SK-N-SH (cell line): Measurements from ENCODE around the gene TANC1. TPM values are rescaled to one million over a fixed set of nuclear protein-coding genes. Genes with fewer than 3 reads are reported as not detected.

ENCODE experiments used
- CTCF ChIA-PET: fragments of 300-600, 350-600 bp; formaldehyde crosslinking; extraction: SDS; loops from one replicate; lab custom pipeline; 2021; lab: Yijun Ruan, JAX
- POLR2A ChIA-PET: fragments of 350-600 bp; sonication (Branson Sonifier 250); formaldehyde crosslinking; extraction: SDS; loops from one replicate; lab custom pipeline; 2020; ENCODE audit warnings: antibody characterized with exemption, inconsistent platforms; lab: Yijun Ruan, JAX
- DNase-seq: peaks from one replicate; pipeline ENCODE4 v3.0.0; 2012
- H2AFZ ChIP-seq: fragments of 200-600 bp; sonication (generic); 2 replicates; pipeline ENCODE4 v1.8.1; 2016; ENCODE audit warnings: antibody characterized with exemption, mild to moderate bottlenecking, low read depth
- H3F3A ChIP-seq: fragments of 200-600 bp; sonication (generic); replicated peaks from 2 replicates; pipeline ENCODE3; 2016; ENCODE audit warnings: antibody characterized with exemption, mild to moderate bottlenecking; ENCODE audit not compliant: insufficient read depth
- H3K27ac ChIP-seq, 2 experiments: fragments of 200-500 bp in 1 of 2; fragments of 200-600 bp in 1 of 2; sonication (Bioruptor generic) in 1 of 2; sonication (generic), shearing (Covaris generic) in 1 of 2; 2 replicates each; pipeline versions ENCODE4 v1.5.1 to v1.6.1; 2014 to 2016; ENCODE audit warnings: low read depth in 2 of 2, inconsistent platforms in 1 of 2, low read length in 1 of 2, mild to moderate bottlenecking in 1 of 2, mixed read lengths in 1 of 2
- H3K27me3 ChIP-seq: fragments of 200-600 bp; sonication (generic), shearing (Covaris generic); 2 replicates; pipeline ENCODE4 v1.6.1; 2016; ENCODE audit warnings: mixed run types; ENCODE audit not compliant: insufficient read depth
- H3K36me3 ChIP-seq, 2 experiments: fragments of 200-500 bp in 1 of 2; fragments of 200-600 bp in 1 of 2; sonication (Bioruptor generic) in 1 of 2; sonication (generic) in 1 of 2; replicated peaks in 1 of 2; 2 replicates each; pipeline versions ENCODE3 to v1.5.1; 2014 to 2016; ENCODE audit warnings: low read length in 1 of 2, mild to moderate bottlenecking in 1 of 2; ENCODE audit not compliant: insufficient read depth in 2 of 2, control insufficient read depth in 1 of 2
- H3K4me1 ChIP-seq, 2 experiments: fragments of 200-500 bp in 1 of 2; fragments of 200-600 bp in 1 of 2; sonication (Bioruptor generic) in 1 of 2; sonication (generic), shearing (Covaris generic) in 1 of 2; 2 replicates each; pipeline versions ENCODE4 v1.5.1 to v1.6.1; 2014 to 2016; ENCODE audit warnings: low read depth in 1 of 2, low read length in 1 of 2, mixed run types in 1 of 2; ENCODE audit not compliant: insufficient read depth in 2 of 2, control insufficient read depth in 1 of 2
- H3K4me2 ChIP-seq: fragments of 200-600 bp; sonication (generic), shearing (Covaris generic); 2 replicates; pipeline ENCODE4 v1.6.1; 2017; ENCODE audit warnings: mixed run types
- H3K4me3 ChIP-seq, 2 experiments: fragments of 200-500 bp in 1 of 2; fragments of 200-600 bp in 1 of 2; sonication (Bioruptor generic) in 1 of 2; sonication (generic), shearing (Covaris generic) in 1 of 2; 2 replicates each; pipeline versions ENCODE4 v1.5.1 to v1.8.1; 2014 to 2016; ENCODE audit warnings: low read depth in 2 of 2, inconsistent platforms in 1 of 2, low read length in 1 of 2, mild to moderate bottlenecking in 1 of 2, mixed read lengths in 1 of 2, moderate library complexity in 1 of 2
- H3K79me2 ChIP-seq: fragments of 200-600 bp; sonication (generic); 2 replicates; pipeline ENCODE4 v1.8.1; 2017; ENCODE audit warnings: mild to moderate bottlenecking; ENCODE audit not compliant: insufficient read depth
- H3K9ac ChIP-seq: fragments of 200-600 bp; sonication (generic); 2 replicates; pipeline ENCODE4 v1.6.1; 2017; ENCODE audit warnings: mixed run types
- H3K9me2 ChIP-seq: fragments of 200-600 bp; sonication (generic); 2 replicates; pipeline ENCODE4 v1.6.1; 2017; ENCODE audit warnings: mixed run types
- H3K9me3 ChIP-seq: fragments of 200-600 bp; sonication (generic); 2 replicates; pipeline ENCODE4 v1.6.1; 2017; ENCODE audit warnings: mixed run types, mild to moderate bottlenecking, moderate library complexity
- H4K20me1 ChIP-seq: fragments of 200-600 bp; sonication (generic); 2 replicates; pipeline ENCODE4 v1.6.1; 2017; ENCODE audit warnings: mild to moderate bottlenecking, mixed run types; ENCODE audit not compliant: insufficient read depth
- CHD2 ChIP-seq: fragments of 150-350 bp; IDR thresholded peaks from 2 replicates; pipeline ENCODE4 v1.6.1; 2018; ENCODE audit warnings: low read length; ENCODE audit not compliant: partially characterized antibody
- EP300 ChIP-seq, 2 experiments: IDR thresholded peaks; 2 replicates each; pipeline versions ENCODE4 v1.4.0 to v1.6.1; 2012; ENCODE audit warnings: borderline replicate concordance in 1 of 2, low read depth in 1 of 2, low read length in 1 of 2
- EZH2phosphoT487 ChIP-seq: fragments of 200-600 bp; sonication (generic); IDR thresholded peaks from 2 replicates; pipeline ENCODE4 v1.6.1; 2017; ENCODE audit warnings: low read depth, mixed run types, mild to moderate bottlenecking, antibody characterized with exemption, moderate library complexity, borderline replicate concordance
- FOXJ3 ChIP-seq: sonication (generic); formaldehyde crosslinking; IDR thresholded peaks from 2 replicates; pipeline ENCODE4 v1.5.1; 2020; ENCODE audit warnings: mild to moderate bottlenecking, missing genetic modification reagents
- FOXM1 ChIP-seq: IDR thresholded peaks from 2 replicates; pipeline ENCODE4 v1.4.0; 2012; ENCODE audit warnings: low read depth, mild to moderate bottlenecking
- GATA2 ChIP-seq: sonication (generic); formaldehyde crosslinking; IDR thresholded peaks from 2 replicates; pipeline ENCODE4 v1.5.0; 2020; ENCODE audit warnings: mild to moderate bottlenecking, missing genetic modification reagents
- JUND ChIP-seq: IDR thresholded peaks from 2 replicates; pipeline ENCODE4 v1.4.0; 2012
- MEF2A ChIP-seq: IDR thresholded peaks from 2 replicates; pipeline ENCODE4 v1.4.0; 2012; ENCODE audit warnings: low read depth, borderline replicate concordance
- MXI1 ChIP-seq: IDR thresholded peaks from 2 replicates; pipeline ENCODE4 v1.6.1; 2012; ENCODE audit warnings: mild to moderate bottlenecking, low read depth, low read length, improper control_type of control experiment
- NFIC ChIP-seq: IDR thresholded peaks from 2 replicates; pipeline ENCODE4 v1.4.0; 2012; ENCODE audit warnings: borderline replicate concordance
- NRF1 ChIP-seq: IDR thresholded peaks from 2 replicates; pipeline ENCODE4 v1.6.1; 2012; ENCODE audit warnings: low read depth, mild to moderate bottlenecking, low read length
- POLR2AphosphoS5 ChIP-seq: IDR thresholded peaks from 2 replicates; pipeline ENCODE4 v1.6.1; 2012; ENCODE audit warnings: low read depth, low read length
- RFX5 ChIP-seq: IDR thresholded peaks from 2 replicates; pipeline ENCODE4 v1.6.1; 2012; ENCODE audit warnings: mild to moderate bottlenecking, improper control_type of control experiment, low read length
- RXRA ChIP-seq: IDR thresholded peaks from 2 replicates; pipeline ENCODE4 v1.4.0; 2012; ENCODE audit warnings: low read depth, mild to moderate bottlenecking, borderline replicate concordance
- SMC3 ChIP-seq: IDR thresholded peaks from 2 replicates; pipeline ENCODE4 v1.6.1; 2012; ENCODE audit warnings: low read depth, low read length, improper control_type of control experiment
- TCF12 ChIP-seq: IDR thresholded peaks from 2 replicates; pipeline ENCODE4 v1.4.0; 2012
- TEAD4 ChIP-seq: IDR thresholded peaks from 2 replicates; pipeline ENCODE4 v1.4.0; 2012; ENCODE audit warnings: mild to moderate bottlenecking, borderline replicate concordance; ENCODE audit not compliant: insufficient read depth
- YY1 ChIP-seq: IDR thresholded peaks from 2 replicates; pipeline ENCODE4 v1.4.0; 2012; ENCODE audit warnings: low read depth, mild to moderate bottlenecking
- WGBS: methylation state at CpG from one replicate; pipeline ENCODE4 v1.1.6; 2017; ENCODE audit warnings: low lambda C conversion rate; 5-methylcytosine and 5-hydroxymethylcytosine counted together
- polyA plus RNA-seq, 3 experiments: library from polyadenylated mRNA; depleted of rRNA; stranded (reverse); fragments of >200 nt; gene quantifications; 2 replicates each; pipeline ENCODE4 v1.2.3, GENCODE V29; 2012
- TF ChIP-seq, protein P1 (sequence below): IDR thresholded peaks from 2 replicates; pipeline ENCODE4 v1.4.0; 2012; ENCODE audit warnings: low read depth, borderline replicate concordance
- TF ChIP-seq, protein P2 (sequence below): IDR thresholded peaks from 2 replicates; pipeline ENCODE4 v1.4.0; 2012; ENCODE audit warnings: low read depth
- TF ChIP-seq, protein P3 (sequence below): fragments of 200-600 bp; sonication (generic); IDR thresholded peaks from 2 replicates; pipeline ENCODE4 v1.6.1; 2017; ENCODE audit warnings: antibody characterized with exemption, mild to moderate bottlenecking, moderate library complexity
- TF ChIP-seq, protein P4 (sequence below): fragments of 150-350 bp; IDR thresholded peaks from 2 replicates; pipeline ENCODE4 v1.6.1; 2017; ENCODE audit warnings: antibody characterized with exemption, low read length, low read depth, borderline replicate concordance
- TF ChIP-seq, protein P5 (sequence below): IDR thresholded peaks from 2 replicates; pipeline ENCODE4; 2012
- TF ChIP-seq, protein P6 (sequence below): fragments of 150-350 bp; IDR thresholded peaks from 2 replicates; pipeline ENCODE4 v1.6.1; 2016; ENCODE audit warnings: mild to moderate bottlenecking, low read depth, low read length

Gene TANC1
- polyA plus RNA-seq, 1 of the 3 experiments (the other 2 are of a cell fraction), result 19.2 TPM

DNA sequence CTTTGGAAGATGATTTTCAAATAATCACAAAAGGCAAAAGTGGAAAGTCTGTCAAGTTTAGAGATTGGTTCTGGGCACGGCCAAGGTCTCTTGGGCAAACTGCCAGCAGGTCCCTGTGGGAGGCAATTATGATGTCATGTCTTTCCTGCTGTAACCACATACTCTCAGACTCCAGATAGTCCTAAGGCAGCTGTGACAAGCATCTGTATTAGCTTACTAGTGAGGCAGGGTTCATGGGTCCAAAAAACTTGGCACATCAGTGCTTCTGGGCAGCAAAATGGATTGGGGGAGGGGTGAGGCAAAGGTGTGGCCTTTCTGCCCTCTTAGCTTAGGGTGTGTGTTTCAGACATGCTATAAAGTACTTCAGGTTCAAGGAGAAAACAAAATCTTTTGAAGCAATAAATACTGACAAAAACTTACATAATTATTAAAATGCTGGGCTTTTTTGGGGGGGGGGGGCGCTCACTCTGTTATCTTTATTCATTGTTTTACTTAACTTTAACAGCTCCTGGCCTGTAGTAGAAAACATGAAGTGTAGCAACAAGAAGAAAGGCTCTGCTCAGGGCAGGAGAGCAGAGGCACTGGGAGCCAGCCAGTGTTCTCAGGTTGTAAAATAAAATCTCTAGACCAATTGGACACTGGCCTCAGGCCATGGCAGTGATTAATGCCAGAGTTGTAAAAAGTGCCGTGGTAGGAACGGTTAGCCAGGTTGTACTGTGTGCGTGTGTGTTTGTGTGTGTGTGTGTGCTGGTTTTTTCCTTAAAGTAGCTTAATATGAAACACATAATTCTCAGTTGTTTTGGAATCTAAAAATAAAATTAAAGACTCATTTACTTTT is 14.3 kb upstream of the TANC1 start (continued):
- TF ChIP-seq, protein P1, sequence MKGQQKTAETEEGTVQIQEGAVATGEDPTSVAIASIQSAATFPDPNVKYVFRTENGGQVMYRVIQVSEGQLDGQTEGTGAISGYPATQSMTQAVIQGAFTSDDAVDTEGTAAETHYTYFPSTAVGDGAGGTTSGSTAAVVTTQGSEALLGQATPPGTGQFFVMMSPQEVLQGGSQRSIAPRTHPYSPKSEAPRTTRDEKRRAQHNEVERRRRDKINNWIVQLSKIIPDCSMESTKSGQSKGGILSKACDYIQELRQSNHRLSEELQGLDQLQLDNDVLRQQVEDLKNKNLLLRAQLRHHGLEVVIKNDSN, result no peak
- 0 out of 2 replicates have a peak, but pooled peaks have one; percentile 33 for TF ChIP-seq JUND
- 0 out of 2 replicates have a peak, but pooled peaks have one; percentile 34 for TF ChIP-seq FOXJ3
- no peak for TF ChIP-seq NRF1
- TF ChIP-seq, protein P2, sequence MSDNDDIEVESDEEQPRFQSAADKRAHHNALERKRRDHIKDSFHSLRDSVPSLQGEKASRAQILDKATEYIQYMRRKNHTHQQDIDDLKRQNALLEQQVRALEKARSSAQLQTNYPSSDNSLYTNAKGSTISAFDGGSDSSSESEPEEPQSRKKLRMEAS, result no peak
- TF ChIP-seq, protein P3, sequence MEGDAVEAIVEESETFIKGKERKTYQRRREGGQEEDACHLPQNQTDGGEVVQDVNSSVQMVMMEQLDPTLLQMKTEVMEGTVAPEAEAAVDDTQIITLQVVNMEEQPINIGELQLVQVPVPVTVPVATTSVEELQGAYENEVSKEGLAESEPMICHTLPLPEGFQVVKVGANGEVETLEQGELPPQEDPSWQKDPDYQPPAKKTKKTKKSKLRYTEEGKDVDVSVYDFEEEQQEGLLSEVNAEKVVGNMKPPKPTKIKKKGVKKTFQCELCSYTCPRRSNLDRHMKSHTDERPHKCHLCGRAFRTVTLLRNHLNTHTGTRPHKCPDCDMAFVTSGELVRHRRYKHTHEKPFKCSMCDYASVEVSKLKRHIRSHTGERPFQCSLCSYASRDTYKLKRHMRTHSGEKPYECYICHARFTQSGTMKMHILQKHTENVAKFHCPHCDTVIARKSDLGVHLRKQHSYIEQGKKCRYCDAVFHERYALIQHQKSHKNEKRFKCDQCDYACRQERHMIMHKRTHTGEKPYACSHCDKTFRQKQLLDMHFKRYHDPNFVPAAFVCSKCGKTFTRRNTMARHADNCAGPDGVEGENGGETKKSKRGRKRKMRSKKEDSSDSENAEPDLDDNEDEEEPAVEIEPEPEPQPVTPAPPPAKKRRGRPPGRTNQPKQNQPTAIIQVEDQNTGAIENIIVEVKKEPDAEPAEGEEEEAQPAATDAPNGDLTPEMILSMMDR, result no peak
- no peak for TF ChIP-seq YY1
- peak; percentile 15 for TF ChIP-seq CHD2
- TF ChIP-seq SMC3, result no peak
- TF ChIP-seq, protein P4, sequence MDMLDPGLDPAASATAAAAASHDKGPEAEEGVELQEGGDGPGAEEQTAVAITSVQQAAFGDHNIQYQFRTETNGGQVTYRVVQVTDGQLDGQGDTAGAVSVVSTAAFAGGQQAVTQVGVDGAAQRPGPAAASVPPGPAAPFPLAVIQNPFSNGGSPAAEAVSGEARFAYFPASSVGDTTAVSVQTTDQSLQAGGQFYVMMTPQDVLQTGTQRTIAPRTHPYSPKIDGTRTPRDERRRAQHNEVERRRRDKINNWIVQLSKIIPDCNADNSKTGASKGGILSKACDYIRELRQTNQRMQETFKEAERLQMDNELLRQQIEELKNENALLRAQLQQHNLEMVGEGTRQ, result no peak
- TF ChIP-seq, protein P5, sequence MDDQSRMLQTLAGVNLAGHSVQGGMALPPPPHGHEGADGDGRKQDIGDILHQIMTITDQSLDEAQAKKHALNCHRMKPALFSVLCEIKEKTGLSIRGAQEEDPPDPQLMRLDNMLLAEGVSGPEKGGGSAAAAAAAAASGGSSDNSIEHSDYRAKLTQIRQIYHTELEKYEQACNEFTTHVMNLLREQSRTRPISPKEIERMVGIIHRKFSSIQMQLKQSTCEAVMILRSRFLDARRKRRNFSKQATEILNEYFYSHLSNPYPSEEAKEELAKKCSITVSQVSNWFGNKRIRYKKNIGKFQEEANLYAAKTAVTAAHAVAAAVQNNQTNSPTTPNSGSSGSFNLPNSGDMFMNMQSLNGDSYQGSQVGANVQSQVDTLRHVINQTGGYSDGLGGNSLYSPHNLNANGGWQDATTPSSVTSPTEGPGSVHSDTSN, result peak; percentile 88
- TF ChIP-seq RXRA, result no peak
- no peak for TF ChIP-seq RFX5
- no peak for TF ChIP-seq FOXM1
- peak; percentile 22; a peak in 1 of 4 replicates for TF ChIP-seq EP300 (IDR thresholded peaks at IDR 0.05; ENCODE audit: borderline replicate concordance in 1 of 2, low read depth in 1 of 2, low read length in 1 of 2)

DNA sequence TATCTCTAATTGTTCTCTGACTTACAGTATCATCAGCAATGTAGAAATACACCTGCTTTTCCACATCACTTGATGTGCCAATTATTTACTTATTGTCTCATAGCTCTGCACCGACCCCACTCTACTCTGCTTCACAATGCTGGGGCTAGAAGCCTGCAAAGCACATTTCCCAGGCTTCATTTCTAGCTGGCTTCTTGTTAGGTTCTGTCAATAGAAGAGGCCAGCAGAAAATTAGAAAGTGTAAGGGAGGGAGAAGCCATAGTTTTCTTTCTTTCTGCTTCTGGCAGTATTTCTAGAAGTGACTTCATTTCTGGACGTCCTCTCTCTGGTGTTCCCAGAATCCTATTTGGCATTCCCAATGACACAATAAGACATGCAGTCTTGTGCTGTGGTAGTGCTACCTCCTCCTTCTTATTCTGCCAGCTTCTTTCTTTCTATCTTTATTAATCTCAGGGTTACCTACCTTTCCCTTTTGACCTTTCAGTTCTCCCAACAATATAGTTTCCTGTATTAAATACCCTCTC is 12.5 kb upstream of the TANC1 start:
- Histone ChIP-seq H2AFZ (no peak overlapping the region), H3K79me2 (no peaks in the 10 kb centered on the region), H3K4me1 (peaks cover 13 to 15% of the 10 kb centered on the region in 2 experiments; a peak in 3 of 4 replicates), H3K9ac (no peak overlapping the region), H3K27ac (no peak overlapping the region), H3K4me3 (no peak overlapping the region), H3F3A (peaks cover 10% of the 10 kb centered on the region), H3K36me3 (no peaks in the 10 kb centered on the region), H3K27me3 (no peaks in the 10 kb centered on the region), H3K4me2 (no peak overlapping the region), H3K9me2 (no peaks in the 10 kb centered on the region), H4K20me1 (no peaks in the 10 kb centered on the region), H3K9me3 (no peaks in the 10 kb centered on the region)
- no peak for DNase-seq
- ChIA-PET CTCF (interaction anchor here (2.3 kb wide), 1 partner anchor 14 kb away, joined by 4 read pairs; no protein-coding TSS in a partner anchor), POLR2A (no interaction called here)
- 82% methylated on average over 2 of the region's 2 CpGs for WGBS
- no peak for TF ChIP-seq MXI1
- no peak for TF ChIP-seq CHD2
- TF ChIP-seq GATA2 (CRISPR knock-in tag), result no peak
- TF ChIP-seq EZH2phosphoT487, result no peak
- TF ChIP-seq, protein P2, result no peak
- TF ChIP-seq MEF2A, result no peak
- no peak for TF ChIP-seq FOXM1
- TF ChIP-seq YY1, result no peak
- no peak for TF ChIP-seq NFIC
- TF ChIP-seq TEAD4, result no peak
- no peak for TF ChIP-seq TCF12
- TF ChIP-seq, protein P6, sequence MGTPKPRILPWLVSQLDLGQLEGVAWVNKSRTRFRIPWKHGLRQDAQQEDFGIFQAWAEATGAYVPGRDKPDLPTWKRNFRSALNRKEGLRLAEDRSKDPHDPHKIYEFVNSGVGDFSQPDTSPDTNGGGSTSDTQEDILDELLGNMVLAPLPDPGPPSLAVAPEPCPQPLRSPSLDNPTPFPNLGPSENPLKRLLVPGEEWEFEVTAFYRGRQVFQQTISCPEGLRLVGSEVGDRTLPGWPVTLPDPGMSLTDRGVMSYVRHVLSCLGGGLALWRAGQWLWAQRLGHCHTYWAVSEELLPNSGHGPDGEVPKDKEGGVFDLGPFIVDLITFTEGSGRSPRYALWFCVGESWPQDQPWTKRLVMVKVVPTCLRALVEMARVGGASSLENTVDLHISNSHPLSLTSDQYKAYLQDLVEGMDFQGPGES, result no peak
- no peak for TF ChIP-seq POLR2AphosphoS5
